Measurements from ENCODE around the gene SP3.

DNA sequence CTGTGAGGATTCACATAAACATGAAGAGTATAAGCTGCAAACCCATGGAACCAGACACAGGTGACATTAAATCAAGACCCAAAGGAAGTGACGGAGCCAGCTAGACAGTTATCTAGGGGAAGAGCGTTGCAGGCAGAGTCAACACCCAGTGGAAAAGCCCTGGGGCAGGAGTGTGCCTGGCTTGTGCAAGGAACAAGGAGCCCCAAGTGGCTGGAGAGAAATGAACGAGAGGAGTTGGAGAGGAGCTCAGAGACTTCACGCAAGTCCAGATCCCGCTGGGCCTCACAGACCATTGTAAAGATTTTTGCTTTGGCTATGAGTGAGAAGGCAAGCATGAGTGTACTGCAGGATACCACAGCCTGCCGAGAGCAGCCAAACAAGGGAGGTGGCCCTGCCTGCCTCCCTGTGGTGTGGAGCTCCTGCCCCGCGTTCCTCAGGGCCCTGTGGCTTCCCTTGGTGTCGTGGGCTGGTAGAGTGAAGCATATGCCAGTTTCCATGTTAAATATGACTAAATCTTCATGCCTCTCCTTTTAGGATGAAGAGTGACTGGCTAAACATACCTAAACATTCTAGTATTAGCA, 88.2 kb downstream of the SP3 start:
- TF ChIP-seq, protein P1, sequence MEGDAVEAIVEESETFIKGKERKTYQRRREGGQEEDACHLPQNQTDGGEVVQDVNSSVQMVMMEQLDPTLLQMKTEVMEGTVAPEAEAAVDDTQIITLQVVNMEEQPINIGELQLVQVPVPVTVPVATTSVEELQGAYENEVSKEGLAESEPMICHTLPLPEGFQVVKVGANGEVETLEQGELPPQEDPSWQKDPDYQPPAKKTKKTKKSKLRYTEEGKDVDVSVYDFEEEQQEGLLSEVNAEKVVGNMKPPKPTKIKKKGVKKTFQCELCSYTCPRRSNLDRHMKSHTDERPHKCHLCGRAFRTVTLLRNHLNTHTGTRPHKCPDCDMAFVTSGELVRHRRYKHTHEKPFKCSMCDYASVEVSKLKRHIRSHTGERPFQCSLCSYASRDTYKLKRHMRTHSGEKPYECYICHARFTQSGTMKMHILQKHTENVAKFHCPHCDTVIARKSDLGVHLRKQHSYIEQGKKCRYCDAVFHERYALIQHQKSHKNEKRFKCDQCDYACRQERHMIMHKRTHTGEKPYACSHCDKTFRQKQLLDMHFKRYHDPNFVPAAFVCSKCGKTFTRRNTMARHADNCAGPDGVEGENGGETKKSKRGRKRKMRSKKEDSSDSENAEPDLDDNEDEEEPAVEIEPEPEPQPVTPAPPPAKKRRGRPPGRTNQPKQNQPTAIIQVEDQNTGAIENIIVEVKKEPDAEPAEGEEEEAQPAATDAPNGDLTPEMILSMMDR (IDR thresholded peaks at IDR 0.05) = no peak
- TF ChIP-seq POLR2AphosphoS5 (IDR thresholded peaks at IDR 0.05; ENCODE audit: insufficient read depth in 1 of 2, low read depth in 1 of 2) = no peak
